HEK293 (cell line): ENCODE data around the gene KRTAP4-7.

Source experiments
- CTCF ChIA-PET: fragments of 350-600 bp; formaldehyde crosslinking; extraction: SDS; loops from one replicate; lab custom pipeline; 2021; ENCODE audit warnings: antibody characterized with exemption; lab: Yijun Ruan, JAX
- POLR2A ChIA-PET: fragments of 300-600 bp; formaldehyde crosslinking; extraction: SDS; loops from one replicate; lab custom pipeline; 2020; ENCODE audit warnings: antibody characterized with exemption, inconsistent platforms; lab: Yijun Ruan, JAX
- H3K27ac ChIP-seq: fragments of 200-500 bp; sonication (Bioruptor generic); 2 replicates; pipeline ENCODE4 v1.5.1; 2014; ENCODE audit warnings: low read depth, low read length, control low read depth, inconsistent platforms; ENCODE audit errors: extremely low read depth
- H3K36me3 ChIP-seq, 2 experiments: fragments of 200-500 bp in 1 of 2; sonication (Bioruptor generic) in 1 of 2; 1 replicate in 1 of 2; 2 replicates in 1 of 2; pipeline ENCODE4 v1.5.1; 2014 to 2017; ENCODE audit warnings: inconsistent platforms in 2 of 2, low read length in 2 of 2; ENCODE audit not compliant: control insufficient read depth in 2 of 2, insufficient read depth in 1 of 2
- H3K4me1 ChIP-seq: fragments of 200-500 bp; sonication (Bioruptor generic); 2 replicates; pipeline ENCODE4 v1.5.1; 2014; ENCODE audit warnings: mild to moderate bottlenecking, low read length, inconsistent platforms; ENCODE audit not compliant: control insufficient read depth, insufficient read depth
- H3K4me3 ChIP-seq: 2 replicates; pipeline ENCODE4 v1.5.1; 2011; ENCODE audit warnings: low read depth, mild to moderate bottlenecking, control low read depth, low read length, moderate library complexity
- H3K9me3 ChIP-seq: fragments of 200-500 bp; sonication (Bioruptor generic); 2 replicates; pipeline ENCODE4 v1.5.1; 2014; ENCODE audit warnings: low read depth, low read length, inconsistent platforms; ENCODE audit not compliant: control insufficient read depth, insufficient read depth
- GLI4 ChIP-seq: fragments of 450-650 bp; formaldehyde crosslinking; IDR thresholded peaks from 2 replicates; pipeline ENCODE4 v1.5.1; 2016; ENCODE audit warnings: missing biosample characterization, missing genetic modification characterization
- HOXC10 ChIP-seq: sonication (generic); formaldehyde crosslinking; IDR thresholded peaks from 2 replicates; pipeline ENCODE4 v1.8.1; 2023; ENCODE audit warnings: mild to moderate bottlenecking, missing genetic modification reagents
- PRDM1 ChIP-seq: fragments of 450-650 bp; formaldehyde crosslinking; IDR thresholded peaks from 2 replicates; pipeline ENCODE4; 2016; ENCODE audit warnings: missing biosample characterization, missing genetic modification characterization
- WT1 ChIP-seq: fragments of 450-650 bp; formaldehyde crosslinking; IDR thresholded peaks from 2 replicates; pipeline ENCODE4 v1.5.1; 2016; ENCODE audit warnings: missing biosample characterization, missing genetic modification characterization
- ZBTB8A ChIP-seq: fragments of 450-650 bp; formaldehyde crosslinking; IDR thresholded peaks from 2 replicates; pipeline ENCODE4 v1.5.1; 2016; ENCODE audit warnings: missing biosample characterization, missing genetic modification characterization
- ZFHX2 ChIP-seq: fragments of 450-650 bp; formaldehyde crosslinking; conservative IDR thresholded peaks from 2 replicates; pipeline ENCODE4 v1.5.1; 2016; ENCODE audit warnings: missing biosample characterization, missing genetic modification characterization
- ZNF169 ChIP-seq: fragments of 450-650 bp; formaldehyde crosslinking; IDR thresholded peaks from 2 replicates; pipeline ENCODE4 v1.5.1; 2016; ENCODE audit warnings: missing biosample characterization, missing genetic modification characterization
- ZNF202 ChIP-seq: fragments of 450-650 bp; formaldehyde crosslinking; IDR thresholded peaks from 2 replicates; pipeline ENCODE4 v1.5.1; 2016; ENCODE audit warnings: missing biosample characterization, missing genetic modification characterization, borderline replicate concordance
- ZNF211 ChIP-seq: fragments of 450-650 bp; formaldehyde crosslinking; IDR thresholded peaks from 2 replicates; pipeline ENCODE4 v1.5.1; 2016; ENCODE audit warnings: low read depth, missing biosample characterization, missing genetic modification characterization
- ZNF24 ChIP-seq: fragments of 450-650 bp; formaldehyde crosslinking; IDR thresholded peaks from 2 replicates; pipeline ENCODE4 v1.5.1; 2016; ENCODE audit warnings: missing biosample characterization, missing genetic modification characterization
- ZNF266 ChIP-seq: fragments of 450-650 bp; formaldehyde crosslinking; IDR thresholded peaks from 2 replicates; pipeline ENCODE4 v1.5.1; 2016; ENCODE audit warnings: missing biosample characterization, missing genetic modification characterization, low read depth
- ZNF274 ChIP-seq, 2 experiments: fragments of 200-500 bp in 1 of 2; fragments of 450-650 bp in 1 of 2; sonication (Bioruptor generic) in 1 of 2; formaldehyde crosslinking in 1 of 2; IDR thresholded peaks; 2 replicates each; pipeline versions ENCODE4 v1.5.1 to v1.6.1; 2014 to 2016; ENCODE audit warnings: borderline replicate concordance in 1 of 2, inconsistent platforms in 1 of 2, low read length in 1 of 2, missing biosample characterization in 1 of 2, missing genetic modification characterization in 1 of 2
- ZNF324 ChIP-seq: fragments of 450-650 bp; formaldehyde crosslinking; IDR thresholded peaks from 2 replicates; pipeline ENCODE4 v1.5.1; 2016; ENCODE audit warnings: missing biosample characterization, missing genetic modification characterization
- ZNF366 ChIP-seq: fragments of 450-650 bp; formaldehyde crosslinking; conservative IDR thresholded peaks from 2 replicates; pipeline ENCODE4 v1.5.1; 2016; ENCODE audit warnings: missing biosample characterization, missing genetic modification characterization
- ZNF621 ChIP-seq: fragments of 450-650 bp; formaldehyde crosslinking; IDR thresholded peaks from 2 replicates; pipeline ENCODE4 v1.5.1; 2017; ENCODE audit warnings: missing biosample characterization, missing genetic modification characterization
- ZNF654 ChIP-seq: fragments of 450-650 bp; formaldehyde crosslinking; IDR thresholded peaks from 2 replicates; pipeline ENCODE4 v1.5.1; 2016; ENCODE audit warnings: low read depth, missing biosample characterization, missing genetic modification characterization
- ZNF76 ChIP-seq: fragments of 450-650 bp; formaldehyde crosslinking; IDR thresholded peaks from 2 replicates; pipeline ENCODE4; 2016; ENCODE audit warnings: low read depth, missing biosample characterization, missing genetic modification characterization, borderline replicate concordance
- ZNF776 ChIP-seq: fragments of 450-650 bp; formaldehyde crosslinking; IDR thresholded peaks from 2 replicates; pipeline ENCODE4 v1.5.0; 2017; ENCODE audit warnings: missing biosample characterization, missing genetic modification characterization, borderline replicate concordance
- TF ChIP-seq, protein P1 (sequence below): fragments of 450-650 bp; formaldehyde crosslinking; IDR thresholded peaks from 2 replicates; pipeline ENCODE4 v1.5.1; 2016; ENCODE audit warnings: missing biosample characterization, missing genetic modification characterization
- TF ChIP-seq, protein P2 (sequence below): fragments of 450-650 bp; formaldehyde crosslinking; IDR thresholded peaks from 2 replicates; pipeline ENCODE4 v1.5.1; 2016; ENCODE audit warnings: missing biosample characterization, missing genetic modification characterization
- TF ChIP-seq, protein P3 (sequence below): fragments of 450-650 bp; formaldehyde crosslinking; IDR thresholded peaks from 2 replicates; pipeline ENCODE4 v1.5.1; 2017; ENCODE audit warnings: missing biosample characterization, missing genetic modification characterization

The KRTAP4-7 gene

DNA sequence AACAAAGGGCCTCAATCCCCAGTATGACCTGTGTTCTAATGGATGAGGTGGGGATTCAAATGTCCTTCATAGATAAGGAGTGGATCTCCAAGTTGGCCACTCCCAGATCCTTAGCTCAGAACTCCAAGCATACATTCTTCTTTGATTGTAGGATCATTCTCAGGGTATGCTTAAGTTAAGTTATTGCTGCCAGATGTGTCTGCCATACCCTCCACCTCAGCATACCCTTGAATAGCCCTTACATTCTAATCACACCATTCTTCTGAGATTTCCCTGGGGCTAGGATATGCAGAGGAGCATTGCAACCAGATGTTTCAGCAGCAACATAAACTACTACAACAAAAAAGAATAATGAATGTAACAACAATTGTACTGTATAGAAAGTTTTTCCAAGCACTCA is 16.7 kb upstream of the KRTAP4-7 start:
- TF ChIP-seq ZNF211 (no peak), ZNF202 (tag by site-specific recombination) (no peak), ZNF24 (tag by site-specific recombination) (no peak)
- TF ChIP-seq, protein P1, sequence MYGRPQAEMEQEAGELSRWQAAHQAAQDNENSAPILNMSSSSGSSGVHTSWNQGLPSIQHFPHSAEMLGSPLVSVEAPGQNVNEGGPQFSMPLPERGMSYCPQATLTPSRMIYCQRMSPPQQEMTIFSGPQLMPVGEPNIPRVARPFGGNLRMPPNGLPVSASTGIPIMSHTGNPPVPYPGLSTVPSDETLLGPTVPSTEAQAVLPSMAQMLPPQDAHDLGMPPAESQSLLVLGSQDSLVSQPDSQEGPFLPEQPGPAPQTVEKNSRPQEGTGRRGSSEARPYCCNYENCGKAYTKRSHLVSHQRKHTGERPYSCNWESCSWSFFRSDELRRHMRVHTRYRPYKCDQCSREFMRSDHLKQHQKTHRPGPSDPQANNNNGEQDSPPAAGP (tag by site-specific recombination) = no peak
- Histone ChIP-seq H3K9me3 (no peaks in the 10 kb centered on the region), H3K4me1 (no peaks in the 10 kb centered on the region), H3K27ac (no peak overlapping the region), H3K4me3 (no peak overlapping the region), H3K36me3 (no peaks in the 10 kb centered on the region)
- POLR2A ChIA-PET = no interaction called here
- CTCF ChIA-PET = no interaction called here

DNA sequence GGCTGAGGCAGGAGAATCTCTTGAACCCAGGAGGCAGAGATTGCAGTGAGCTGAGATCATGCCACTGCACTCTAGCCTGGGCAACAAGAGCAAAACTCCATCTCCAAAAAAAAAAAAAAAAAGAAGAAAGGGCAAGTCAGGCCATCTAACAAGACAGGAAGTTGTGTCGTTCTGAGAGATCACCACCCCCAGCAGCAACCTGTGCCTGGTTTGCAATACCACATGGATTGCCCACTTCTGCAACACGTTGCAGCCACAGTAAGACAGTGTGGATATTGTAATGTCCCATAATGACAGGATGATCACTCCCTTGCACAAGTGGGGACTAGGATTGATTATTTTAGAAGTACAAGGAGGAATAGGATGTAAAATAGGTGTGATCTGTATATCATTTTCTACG is 14.9 kb upstream of the KRTAP4-7 start:
- H3K4me1 ChIP-seq = no peaks in the 10 kb centered on the region
- H3K4me3 ChIP-seq = no peak overlapping the region
- ChIA-PET POLR2A (no interaction called here), CTCF (no interaction called here)
- TF ChIP-seq ZNF169 (tag by site-specific recombination) (no peak), ZNF76 (no peak), ZFHX2 (tag by site-specific recombination) (no peak), GLI4 (tag by site-specific recombination) (no peak), ZNF324 (tag by site-specific recombination) (no peak), ZNF776 (tag by site-specific recombination) (no peak)
- H3K36me3 ChIP-seq = no peaks in the 10 kb centered on the region
- no peaks in the 10 kb centered on the region for H3K9me3 ChIP-seq
- H3K27ac ChIP-seq = no peak overlapping the region

DNA sequence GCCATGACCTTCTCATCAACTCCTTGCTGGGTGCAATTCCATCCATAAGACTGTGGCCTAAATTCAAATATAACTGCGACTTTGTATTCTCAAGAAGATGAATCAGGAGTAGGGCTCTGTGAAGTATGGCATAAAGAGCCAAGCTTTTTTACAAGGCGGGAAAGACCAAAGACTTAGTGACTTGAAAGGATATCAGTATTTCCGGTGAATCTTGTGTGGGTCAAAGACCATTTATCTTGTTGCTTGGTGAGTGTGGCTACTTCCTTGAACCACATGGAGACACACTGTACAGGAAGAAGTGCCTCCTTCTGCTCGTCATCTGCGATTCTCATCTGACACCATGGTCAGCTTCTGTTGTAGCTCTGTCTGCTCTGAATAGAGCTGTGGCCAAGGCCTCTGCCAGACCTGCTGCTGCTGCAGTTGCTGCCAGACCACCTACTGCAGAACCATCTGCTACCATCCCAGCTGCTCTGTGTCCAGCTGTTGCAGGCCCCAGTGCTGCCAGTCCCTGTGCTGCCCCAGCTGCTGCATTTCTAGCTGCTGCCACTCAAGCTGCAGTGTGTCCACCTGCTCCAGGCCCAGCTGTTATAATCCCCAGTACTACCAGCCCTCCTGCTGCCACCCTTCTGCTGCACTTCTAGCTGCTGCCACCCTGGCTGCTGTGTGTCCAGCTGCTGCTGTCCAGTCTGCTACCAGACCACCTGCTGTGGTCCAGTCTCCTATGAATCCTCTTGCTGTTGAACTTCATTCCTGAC is 12.2 kb upstream of the KRTAP4-7 start:
- no peak overlapping the region for H3K4me3 ChIP-seq
- H3K9me3 ChIP-seq = no peaks in the 10 kb centered on the region
- ChIA-PET POLR2A (no interaction called here), CTCF (interaction anchor here (0.7 to 1.5 kb wide), 4 partner anchors 12 to 576 kb away, joined by 3 to 5 read pairs (median 4); partner anchors contain the start of gene KRTAP2-3)
- H3K4me1 ChIP-seq = no peaks in the 10 kb centered on the region
- H3K36me3 ChIP-seq = no peaks in the 10 kb centered on the region
- no peak overlapping the region for H3K27ac ChIP-seq
- no peak for TF ChIP-seq ZBTB8A
- TF ChIP-seq ZNF266 (tag by site-specific recombination) = no peak

DNA sequence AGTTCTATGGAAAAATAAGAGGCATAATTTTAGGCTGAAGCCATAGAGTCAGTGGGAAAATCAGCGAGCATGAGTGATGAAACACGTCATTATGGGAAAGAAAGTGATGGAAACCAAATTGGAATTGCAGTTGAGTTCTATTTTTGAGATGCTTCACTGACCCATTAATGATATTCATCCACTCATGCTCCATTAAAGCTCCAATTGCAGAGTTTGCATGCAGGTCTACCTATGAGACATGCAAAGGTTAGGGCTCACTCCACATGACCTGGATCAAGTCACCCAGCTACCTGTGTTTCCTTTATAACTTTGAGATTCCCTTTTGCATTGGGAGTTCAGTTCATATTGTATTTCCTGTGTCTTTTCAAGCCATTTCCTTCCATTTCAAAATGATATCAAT is 10.3 kb upstream of the KRTAP4-7 start:
- TF ChIP-seq WT1 (tag by site-specific recombination) (no peak), ZNF654 (tag by site-specific recombination) (no peak)
- POLR2A ChIA-PET = no interaction called here
- CTCF ChIA-PET = interaction anchor here (0.8 to 1.8 kb wide), 3 partner anchors 575 to 589 kb away, joined by 3 read pairs; no protein-coding TSS in a partner anchor
- H3K4me1 ChIP-seq = no peaks in the 10 kb centered on the region
- H3K27ac ChIP-seq = no peak overlapping the region
- H3K4me3 ChIP-seq = no peak overlapping the region
- H3K36me3 ChIP-seq = no peaks in the 10 kb centered on the region
- H3K9me3 ChIP-seq = no peaks in the 10 kb centered on the region

DNA sequence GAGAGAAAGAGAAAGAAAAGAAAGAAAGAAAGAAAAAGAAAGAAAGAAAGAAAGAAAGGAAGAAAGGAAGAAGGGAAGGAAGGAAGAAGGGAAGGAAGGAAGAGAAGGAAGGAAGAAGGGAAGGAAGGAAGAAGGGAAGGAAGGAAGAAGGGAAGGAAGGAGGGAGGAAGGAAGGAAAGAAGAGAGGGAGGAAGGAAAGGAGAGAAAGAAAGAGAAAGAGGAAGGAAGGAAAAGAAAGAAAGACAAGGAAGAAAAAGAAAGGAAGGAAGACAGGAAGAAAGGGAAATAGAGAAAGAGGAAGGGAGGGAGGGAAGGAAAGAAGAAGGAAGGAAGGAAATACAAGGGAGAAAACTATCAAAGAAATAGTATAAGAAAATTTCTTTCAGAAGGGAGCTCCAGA is 7.2 kb upstream of the KRTAP4-7 start:
- Histone ChIP-seq H3K9me3 (no peaks in the 10 kb centered on the region), H3K27ac (no peak overlapping the region), H3K4me3 (no peak overlapping the region), H3K4me1 (no peaks in the 10 kb centered on the region), H3K36me3 (no peaks in the 10 kb centered on the region)
- POLR2A ChIA-PET = no interaction called here
- CTCF ChIA-PET = no interaction called here
- TF ChIP-seq, protein P2, sequence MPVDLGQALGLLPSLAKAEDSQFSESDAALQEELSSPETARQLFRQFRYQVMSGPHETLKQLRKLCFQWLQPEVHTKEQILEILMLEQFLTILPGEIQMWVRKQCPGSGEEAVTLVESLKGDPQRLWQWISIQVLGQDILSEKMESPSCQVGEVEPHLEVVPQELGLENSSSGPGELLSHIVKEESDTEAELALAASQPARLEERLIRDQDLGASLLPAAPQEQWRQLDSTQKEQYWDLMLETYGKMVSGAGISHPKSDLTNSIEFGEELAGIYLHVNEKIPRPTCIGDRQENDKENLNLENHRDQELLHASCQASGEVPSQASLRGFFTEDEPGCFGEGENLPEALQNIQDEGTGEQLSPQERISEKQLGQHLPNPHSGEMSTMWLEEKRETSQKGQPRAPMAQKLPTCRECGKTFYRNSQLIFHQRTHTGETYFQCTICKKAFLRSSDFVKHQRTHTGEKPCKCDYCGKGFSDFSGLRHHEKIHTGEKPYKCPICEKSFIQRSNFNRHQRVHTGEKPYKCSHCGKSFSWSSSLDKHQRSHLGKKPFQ (tag by site-specific recombination) = no peak
- TF ChIP-seq ZNF621 (no peak), PRDM1 (tag by site-specific recombination) (peak; percentile 59), HOXC10 (CRISPR knock-in tag) (no peak), ZNF274 (IDR thresholded peaks at IDR 0.05; ENCODE audit: low read length) (no peak), ZNF274 (tag by site-specific recombination; IDR thresholded peaks at IDR 0.05; ENCODE audit: borderline replicate concordance) (no peak), ZNF366 (tag by site-specific recombination) (peak; percentile 92)
- TF ChIP-seq, protein P3, sequence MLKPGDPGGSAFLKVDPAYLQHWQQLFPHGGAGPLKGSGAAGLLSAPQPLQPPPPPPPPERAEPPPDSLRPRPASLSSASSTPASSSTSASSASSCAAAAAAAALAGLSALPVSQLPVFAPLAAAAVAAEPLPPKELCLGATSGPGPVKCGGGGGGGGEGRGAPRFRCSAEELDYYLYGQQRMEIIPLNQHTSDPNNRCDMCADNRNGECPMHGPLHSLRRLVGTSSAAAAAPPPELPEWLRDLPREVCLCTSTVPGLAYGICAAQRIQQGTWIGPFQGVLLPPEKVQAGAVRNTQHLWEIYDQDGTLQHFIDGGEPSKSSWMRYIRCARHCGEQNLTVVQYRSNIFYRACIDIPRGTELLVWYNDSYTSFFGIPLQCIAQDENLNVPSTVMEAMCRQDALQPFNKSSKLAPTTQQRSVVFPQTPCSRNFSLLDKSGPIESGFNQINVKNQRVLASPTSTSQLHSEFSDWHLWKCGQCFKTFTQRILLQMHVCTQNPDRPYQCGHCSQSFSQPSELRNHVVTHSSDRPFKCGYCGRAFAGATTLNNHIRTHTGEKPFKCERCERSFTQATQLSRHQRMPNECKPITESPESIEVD (tag by site-specific recombination) = no peak
